NCI-H2227 treated with DMSO at 0.1 percent for 48 hours (cell line): ENCODE data around the gene STXBP6.

ENCODE experiments used
- DNase-seq: peaks from one replicate; lab custom pipeline; 2025; lab: John Stamatoyannopoulos, UW

Gene STXBP6

GRCh38 chr14:24915958-24916595 lies 133.9 kb downstream of the STXBP6 start:
- DNase-seq: no peak

GRCh38 chr14:24915403-24915921 lies 134.5 kb downstream of the STXBP6 start:
- DNase-seq: no peak

- DNase-seq: no peak
Measured at GRCh38 chr14:24913746-24914145, 136.2 kb downstream of the STXBP6 start.

- no peak for DNase-seq
Measured at GRCh38 chr14:24913021-24913420, 136.9 kb downstream of the STXBP6 start.

GRCh38 chr14:24911324-24912109 lies 138.4 kb downstream of the STXBP6 start:
- DNase-seq: peak; percentile 32

GRCh38 chr14:24910408-24910986 lies 139.4 kb downstream of the STXBP6 start:
- no peak for DNase-seq

GRCh38 chr14:24909523-24910302 lies 140.2 kb downstream of the STXBP6 start:
- DNase-seq: no peak

- DNase-seq: no peak
Measured at GRCh38 chr14:24908592-24909236, 141.2 kb downstream of the STXBP6 start.

- DNase-seq: no peak
Measured at GRCh38 chr14:24904533-24904932, 145.4 kb downstream of the STXBP6 start.

GRCh38 chr14:24903337-24903736 lies 146.6 kb downstream of the STXBP6 start:
- no peak for DNase-seq

- no peak for DNase-seq
Measured at GRCh38 chr14:24900269-24901100, 149.5 kb downstream of the STXBP6 start.

- no peak for DNase-seq
Measured at GRCh38 chr14:24897793-24898192, 152.2 kb downstream of the STXBP6 start.

GRCh38 chr14:24895622-24896021 lies 154.3 kb downstream of the STXBP6 start:
- DNase-seq: no peak

GRCh38 chr14:24895243-24895583 lies 154.7 kb downstream of the STXBP6 start:
- DNase-seq: no peak

GRCh38 chr14:24894583-24895242 lies 155.2 kb downstream of the STXBP6 start:
- DNase-seq: no peak

GRCh38 chr14:24892497-24893051 lies 157.4 kb downstream of the STXBP6 start:
- no peak for DNase-seq

GRCh38 chr14:24891987-24892496 lies 157.9 kb downstream of the STXBP6 start:
- DNase-seq: no peak

- no peak for DNase-seq
Measured at GRCh38 chr14:24890716-24891115, 159.2 kb downstream of the STXBP6 start.

GRCh38 chr14:24889843-24890242 lies 160.1 kb downstream of the STXBP6 start:
- no peak for DNase-seq

GRCh38 chr14:24888532-24888931 lies 161.4 kb downstream of the STXBP6 start:
- DNase-seq: no peak
